Prostate gland (tissue), 2 donors: Measurements from ENCODE around the gene MED13.

Experiments
- POLR2A ChIP-seq: fragments of 450-650 bp; IDR thresholded peaks from one replicate; pipeline ENCODE4 v1.6.1; 2016; ENCODE audit warnings: antibody characterized with exemption, mild to moderate bottlenecking
- POLR2AphosphoS5 ChIP-seq: sonication (generic); formaldehyde crosslinking; IDR thresholded peaks from one replicate; pipeline ENCODE4 v1.6.1; 2017; ENCODE audit warnings: antibody characterized with exemption
- TF ChIP-seq, protein P1 (sequence below), 4 experiments: fragments of 200-600 bp in 2 of 4; fragments of 450-650 bp in 2 of 4; sonication (generic) in 2 of 4; IDR thresholded peaks; 1 replicate in 3 of 4; 2 replicates in 1 of 4; pipeline ENCODE4 v1.5.1; 2016 to 2019; ENCODE audit warnings: antibody characterized with exemption in 4 of 4, mild to moderate bottlenecking in 2 of 4, moderate library complexity in 2 of 4

DNA sequence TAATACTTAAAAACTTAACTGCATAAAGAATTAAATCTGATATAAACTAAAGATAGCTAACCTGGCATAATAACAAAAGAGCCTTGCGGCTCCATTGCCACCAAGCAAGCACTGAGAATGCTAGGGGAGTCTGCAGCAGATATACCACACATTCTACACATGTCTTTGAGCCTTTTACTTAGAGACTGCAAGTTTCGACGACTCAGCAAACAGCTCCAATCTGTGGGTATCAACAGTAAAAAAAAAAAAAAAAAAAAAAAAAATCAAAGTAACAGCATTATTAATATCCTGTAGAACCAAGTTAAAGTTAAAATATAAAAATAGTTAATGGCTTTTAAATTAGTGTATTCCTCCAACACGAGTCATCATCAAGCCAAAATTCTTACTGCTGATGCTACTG lies 109.5 kb downstream of the MED13 start:
- TF ChIP-seq, protein P1, sequence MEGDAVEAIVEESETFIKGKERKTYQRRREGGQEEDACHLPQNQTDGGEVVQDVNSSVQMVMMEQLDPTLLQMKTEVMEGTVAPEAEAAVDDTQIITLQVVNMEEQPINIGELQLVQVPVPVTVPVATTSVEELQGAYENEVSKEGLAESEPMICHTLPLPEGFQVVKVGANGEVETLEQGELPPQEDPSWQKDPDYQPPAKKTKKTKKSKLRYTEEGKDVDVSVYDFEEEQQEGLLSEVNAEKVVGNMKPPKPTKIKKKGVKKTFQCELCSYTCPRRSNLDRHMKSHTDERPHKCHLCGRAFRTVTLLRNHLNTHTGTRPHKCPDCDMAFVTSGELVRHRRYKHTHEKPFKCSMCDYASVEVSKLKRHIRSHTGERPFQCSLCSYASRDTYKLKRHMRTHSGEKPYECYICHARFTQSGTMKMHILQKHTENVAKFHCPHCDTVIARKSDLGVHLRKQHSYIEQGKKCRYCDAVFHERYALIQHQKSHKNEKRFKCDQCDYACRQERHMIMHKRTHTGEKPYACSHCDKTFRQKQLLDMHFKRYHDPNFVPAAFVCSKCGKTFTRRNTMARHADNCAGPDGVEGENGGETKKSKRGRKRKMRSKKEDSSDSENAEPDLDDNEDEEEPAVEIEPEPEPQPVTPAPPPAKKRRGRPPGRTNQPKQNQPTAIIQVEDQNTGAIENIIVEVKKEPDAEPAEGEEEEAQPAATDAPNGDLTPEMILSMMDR (IDR thresholded peaks at IDR 0.05), result no peak
- TF ChIP-seq POLR2A, result no peak
- TF ChIP-seq POLR2AphosphoS5, result no peak
